ENCODE data around the gene KCNJ15.
"Not testable (repeated sequence)": the region's sequence is repeated elsewhere in the genome, so short reads cannot be mapped to it uniquely, and the experiment has no call there.

The KCNJ15 gene

DNA sequence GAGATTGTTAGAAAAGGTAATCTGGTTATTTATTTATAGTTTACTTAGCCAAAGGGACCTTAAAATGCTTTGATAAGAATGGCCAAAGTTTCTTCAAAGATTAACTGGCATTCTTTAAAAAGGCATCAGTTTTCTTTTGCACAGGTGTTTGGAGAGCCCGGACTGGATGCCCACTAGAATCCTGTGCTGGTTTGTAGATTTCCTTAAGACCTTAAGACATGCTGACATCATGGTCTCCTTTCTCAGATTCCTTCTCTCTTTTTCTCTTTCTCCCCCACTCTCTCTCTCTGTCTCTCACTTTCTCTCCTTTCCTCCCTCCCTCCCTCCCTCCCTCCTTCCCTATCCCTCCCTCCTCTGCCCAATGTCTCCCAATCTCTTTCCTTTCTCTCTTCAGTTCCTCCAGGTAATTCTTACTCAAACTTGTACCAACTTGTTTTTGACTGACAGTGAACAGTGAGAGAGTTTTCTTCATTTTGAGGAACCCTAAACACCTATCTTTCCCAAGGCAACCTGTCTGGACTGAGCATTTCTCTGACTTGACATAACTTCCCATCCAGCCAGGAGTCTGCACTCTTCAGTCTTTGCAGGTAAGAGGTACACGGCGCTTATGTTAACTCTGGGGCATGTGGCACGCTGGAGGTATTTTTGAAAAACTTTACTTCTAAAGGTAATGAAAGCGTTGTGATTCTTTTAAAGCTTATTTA, at the start of gene KCNJ15:
KCNJ15 (plus strand) TSS at position 393 of the 704 bp plus-strand sequence. CDS start 42,271 bp downstream, outside the sequence.
- no peak for DNase-seq

DNA sequence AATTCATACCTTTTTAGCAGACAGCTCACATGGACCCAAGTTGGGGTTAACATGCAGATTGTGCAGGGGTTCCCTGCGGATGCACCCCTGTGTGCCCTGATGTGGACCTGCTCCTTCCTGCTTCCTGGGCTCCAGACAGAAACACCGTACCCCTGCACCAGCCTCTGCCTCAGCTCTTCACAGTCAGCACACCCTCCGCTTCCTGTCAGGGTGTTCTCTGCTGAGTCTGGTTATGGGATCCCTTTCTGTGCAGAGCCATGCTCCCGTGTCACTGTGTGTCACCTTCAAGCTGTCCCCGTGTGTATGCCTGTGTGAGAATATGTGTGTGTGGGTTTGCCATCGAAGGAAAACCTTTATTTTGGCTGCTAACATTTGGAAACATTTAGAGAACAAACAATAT, 48.7 kb upstream of the KCNJ15 start:
- no peak for DNase-seq

- no peak for DNase-seq
Observed at GRCh38 chr21:38211321-38211720, 45.5 kb upstream of the KCNJ15 start.

DNA sequence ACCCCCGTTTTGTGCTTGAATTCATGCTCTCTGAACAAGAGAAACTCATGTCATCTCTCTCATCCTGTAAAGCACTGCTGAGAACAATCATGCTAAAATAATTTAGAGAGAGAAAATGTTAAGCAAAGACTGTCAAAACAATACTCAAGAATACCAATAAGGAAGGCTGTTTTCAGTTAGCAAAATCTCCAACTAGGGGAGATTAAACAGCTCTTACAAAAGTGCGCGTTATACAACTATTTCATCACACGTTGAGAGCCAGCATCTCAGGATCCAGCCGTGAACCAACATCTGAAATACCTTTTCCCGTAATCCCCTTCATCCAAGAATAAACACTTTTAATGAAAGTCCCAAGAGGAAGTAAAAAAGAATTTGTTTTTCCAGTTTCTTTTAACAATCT, 44.1 kb upstream of the KCNJ15 start:
- DNase-seq: no peak

DNA sequence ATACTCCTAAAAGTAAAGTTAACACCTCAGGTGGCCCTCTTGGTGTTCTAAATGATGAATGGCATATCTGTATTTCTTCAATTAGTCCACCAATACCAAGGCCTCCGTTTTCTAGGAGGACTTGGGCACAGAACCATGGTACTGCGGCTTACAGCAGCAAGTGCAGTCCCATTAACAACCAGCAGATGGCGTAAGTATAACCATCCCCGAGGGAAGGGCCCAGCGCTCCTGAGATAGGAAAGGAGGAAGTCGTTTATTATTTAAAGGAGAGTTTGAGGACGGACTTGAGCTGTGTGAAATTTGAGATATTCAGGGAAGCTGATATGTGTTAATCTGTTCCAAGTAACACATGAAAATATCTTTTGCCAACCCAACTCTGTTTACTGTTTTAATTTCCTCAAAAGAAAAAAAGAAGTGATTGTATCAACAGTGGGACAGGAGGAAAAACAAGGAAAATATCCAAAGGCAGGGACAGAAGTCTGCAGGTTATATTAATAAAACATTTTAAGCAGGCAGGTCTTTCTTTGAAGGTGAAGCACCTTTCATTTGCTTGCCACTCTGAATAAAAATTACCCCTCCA, 37.7 kb upstream of the KCNJ15 start:
- peak; percentile 3 to 14 for DNase-seq

- no peak for DNase-seq
Observed at GRCh38 chr21:38220270-38220737, 36.5 kb upstream of the KCNJ15 start.

- no peak for DNase-seq
Observed at GRCh38 chr21:38221594-38221993, 35.2 kb upstream of the KCNJ15 start.

DNA sequence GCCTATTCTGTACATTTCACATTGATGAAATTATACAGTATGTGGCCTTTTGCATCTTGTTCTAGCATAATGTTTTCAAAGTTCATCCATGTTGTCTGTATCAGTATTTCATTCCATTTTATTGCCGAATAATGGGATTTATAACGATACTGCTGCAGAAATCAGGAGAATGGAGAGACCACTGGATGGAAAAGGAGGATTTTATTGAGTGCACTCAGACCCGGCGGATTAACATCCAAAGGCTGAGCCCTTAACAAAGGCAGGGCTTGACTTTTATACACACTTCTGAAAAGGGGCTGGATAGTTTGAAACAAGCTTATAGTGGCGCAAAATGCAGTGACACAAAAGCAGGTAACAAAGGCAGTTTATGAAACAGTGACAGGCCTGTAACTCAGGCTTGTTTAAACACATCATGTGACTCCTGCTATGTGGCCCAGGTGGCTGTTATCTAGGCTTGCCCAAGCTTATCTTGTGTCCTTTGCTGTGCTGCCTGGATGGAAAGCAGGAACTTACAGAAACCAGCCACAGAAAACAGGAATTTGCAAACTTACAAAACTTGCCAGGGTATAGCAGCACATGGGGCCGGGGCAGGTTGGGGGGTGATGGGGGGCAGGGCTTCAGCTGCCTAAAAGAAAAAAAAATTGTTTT, 32.8 kb upstream of the KCNJ15 start:
- DNase-seq: no peak

- no peak for DNase-seq
Observed at GRCh38 chr21:38227401-38227800, 29.4 kb upstream of the KCNJ15 start.

- DNase-seq: no peak
Observed at GRCh38 chr21:38228115-38228514, 28.7 kb upstream of the KCNJ15 start.

DNA sequence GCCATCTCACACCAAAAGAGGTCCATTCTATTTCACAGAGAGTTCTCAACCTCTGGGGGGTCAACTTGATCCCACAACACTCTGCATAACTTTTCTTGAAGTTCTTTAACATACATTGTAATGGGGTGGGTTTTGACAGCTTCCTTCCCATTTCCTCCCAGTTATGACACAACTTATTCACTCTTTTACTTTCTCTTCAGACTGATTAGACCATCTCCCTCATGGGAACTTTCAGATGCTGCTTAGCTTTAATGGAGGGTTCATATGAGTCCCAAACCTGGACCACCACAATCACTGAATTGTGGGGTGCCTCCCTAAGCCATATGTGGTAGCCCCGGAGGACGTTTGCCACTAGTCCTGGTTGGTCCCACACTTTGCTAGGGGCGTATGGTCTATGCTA, 28.3 kb upstream of the KCNJ15 start:
- DNase-seq: no peak

DNA sequence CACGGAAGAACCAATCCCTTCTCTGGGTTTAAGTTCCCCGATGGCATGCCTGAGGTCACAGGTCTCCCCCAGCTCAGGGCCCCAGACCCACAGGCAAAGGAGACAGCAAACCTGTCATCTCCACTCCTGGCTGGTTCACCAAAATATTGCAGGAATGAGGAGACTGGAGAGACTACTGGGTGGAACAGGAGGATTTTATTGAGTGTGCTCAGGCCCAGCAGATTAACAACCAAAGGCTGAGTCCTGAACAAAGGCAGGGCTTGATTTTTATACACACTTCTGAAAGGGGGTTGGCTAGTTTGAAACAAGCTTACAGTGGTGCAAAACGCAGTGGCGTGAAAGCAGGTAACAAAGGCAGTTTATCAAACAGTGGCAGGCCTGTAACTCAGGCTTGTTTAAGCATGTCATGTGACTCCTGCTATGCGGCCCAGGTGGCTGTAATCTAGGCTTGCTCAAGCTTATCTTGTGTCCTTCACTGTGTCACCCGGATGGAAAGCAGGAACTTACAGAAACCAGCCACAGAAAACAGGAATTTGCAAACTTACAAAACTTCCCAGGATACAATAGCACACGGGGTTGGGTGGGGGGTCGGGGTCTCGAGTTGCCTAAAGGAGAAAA, 27.4 kb upstream of the KCNJ15 start:
- no peak for DNase-seq

DNA sequence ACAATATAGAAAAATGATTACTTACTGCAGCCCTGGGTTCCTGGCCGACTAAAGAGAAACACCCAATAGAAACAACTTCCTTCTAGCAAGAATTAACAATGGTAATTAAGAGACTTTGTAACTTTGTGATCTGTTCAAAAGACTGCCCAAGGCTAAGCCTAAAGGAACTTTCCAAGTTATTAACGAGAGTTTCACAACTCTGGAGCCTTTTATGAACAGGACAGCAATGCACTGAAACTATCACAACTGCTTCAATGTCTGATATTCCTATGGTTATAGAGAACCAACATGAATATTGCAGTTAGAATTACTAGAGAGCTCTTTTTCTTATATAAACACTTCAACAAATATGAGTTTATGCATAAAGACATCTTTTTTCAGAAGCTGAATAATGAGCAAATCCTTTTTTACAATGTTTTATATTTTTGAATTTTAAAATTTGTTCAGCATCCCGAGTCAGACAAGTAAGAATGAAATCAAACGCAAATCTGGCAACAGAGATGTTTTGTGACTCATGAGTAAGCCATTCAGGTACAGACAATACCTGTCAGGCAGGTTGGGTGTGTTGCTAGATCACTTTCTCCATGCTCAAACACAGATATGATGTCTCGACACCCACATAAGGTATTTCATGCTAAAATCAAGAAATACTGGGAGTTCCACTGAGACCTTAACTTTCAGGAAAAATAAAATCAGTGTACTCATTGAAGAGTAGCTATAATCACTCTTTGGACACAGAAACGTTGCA, 22.2 kb upstream of the KCNJ15 start:
- no peak for DNase-seq

GRCh38 chr21:38235251-38235650, 21.5 kb upstream of the KCNJ15 start:
- not testable (repeated sequence) for DNase-seq

DNA sequence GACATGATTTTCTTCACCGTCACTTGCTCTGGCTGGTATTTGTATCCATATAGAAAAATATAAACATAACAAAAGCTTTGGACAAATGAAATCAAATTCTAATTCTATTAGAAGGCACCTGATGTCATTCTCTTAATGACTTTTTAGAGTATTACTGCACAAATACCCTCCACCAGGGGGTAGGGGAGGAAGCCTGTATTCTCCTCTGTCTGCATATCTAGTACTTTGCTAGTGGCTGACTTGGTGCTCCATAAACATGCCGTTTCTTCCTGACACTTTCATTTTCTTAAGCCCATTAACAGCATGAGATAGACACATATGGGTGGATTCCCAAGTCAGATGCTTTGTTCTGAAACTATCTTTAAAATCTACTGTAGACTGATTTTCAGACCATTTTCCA, 20.6 kb upstream of the KCNJ15 start:
- DNase-seq: no peak

DNA sequence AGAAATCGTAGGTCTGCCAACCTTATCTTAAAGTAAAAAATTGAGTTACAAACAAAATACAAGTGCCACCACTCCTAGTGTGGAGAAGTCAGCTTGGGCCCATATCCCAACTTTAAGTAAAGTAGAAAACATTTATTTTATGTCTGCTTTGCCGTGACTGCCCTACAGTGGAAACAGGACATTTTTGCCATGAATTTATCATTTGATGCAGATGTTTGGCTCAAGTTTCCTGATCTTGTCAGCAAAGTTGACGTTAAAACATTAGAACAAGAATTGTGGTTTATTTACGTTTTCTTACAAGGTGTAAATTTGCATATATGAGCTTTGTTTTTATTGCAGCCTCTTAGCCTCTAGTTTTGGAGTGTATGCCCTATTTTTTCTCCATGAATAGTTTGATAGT, 17.1 kb upstream of the KCNJ15 start:
- no peak for DNase-seq

GRCh38 chr21:38240129-38240528, 16.7 kb upstream of the KCNJ15 start:
- no peak for DNase-seq

- DNase-seq: no peak
Observed at GRCh38 chr21:38241029-38241740, 15.6 kb upstream of the KCNJ15 start.

DNA sequence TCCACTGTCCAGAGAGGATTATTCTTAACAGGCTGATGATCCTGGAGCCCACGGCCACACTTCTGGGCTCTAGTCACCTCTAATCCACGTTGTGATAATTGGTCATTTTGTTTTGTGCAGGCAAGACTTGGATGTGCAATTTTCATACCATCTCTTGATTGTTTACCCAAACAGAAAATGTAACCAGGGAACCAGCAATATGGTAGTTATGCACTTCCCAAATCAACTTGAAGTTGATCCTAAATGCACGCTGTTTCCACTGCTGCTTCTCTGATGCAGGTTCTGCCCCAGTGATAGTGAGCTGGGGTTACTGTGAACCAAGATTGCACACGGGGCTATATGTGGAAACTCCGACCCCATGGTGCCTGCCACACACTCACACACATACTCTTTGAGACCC, 14.7 kb upstream of the KCNJ15 start:
- no peak for DNase-seq

DNA sequence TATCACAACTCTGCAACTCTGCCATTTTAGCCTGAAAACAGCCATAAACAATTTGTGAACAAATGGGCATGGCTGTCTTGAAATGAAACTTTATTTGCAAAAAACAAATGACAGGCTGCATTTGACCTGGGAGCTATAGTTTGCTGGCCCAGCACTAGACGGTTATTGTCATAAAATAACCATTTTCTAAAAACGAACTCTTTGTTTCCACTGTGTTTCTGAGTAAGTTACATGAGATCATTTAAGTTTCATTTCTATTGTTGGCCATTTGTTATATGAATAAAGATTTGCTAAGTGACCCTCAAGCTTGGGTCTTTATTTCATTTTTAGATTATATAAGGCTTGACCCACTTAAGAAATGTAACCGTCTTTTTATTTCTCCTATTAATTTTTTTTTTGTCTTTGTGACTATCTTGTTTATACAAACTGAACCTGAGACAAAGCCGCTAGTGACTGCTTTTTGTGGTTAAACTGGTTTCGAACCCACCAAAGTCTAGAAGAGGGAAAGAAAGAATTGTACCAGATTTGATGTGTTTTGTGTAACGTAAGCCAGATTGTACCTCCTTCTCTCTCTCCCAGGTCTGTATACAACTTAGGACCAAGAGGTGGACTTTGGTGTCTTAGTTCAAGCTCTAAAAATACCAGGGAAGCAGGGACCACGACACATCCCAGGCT, 12.9 kb upstream of the KCNJ15 start:
- DNase-seq: no peak

GRCh38 chr21:38244407-38244787, 12.4 kb upstream of the KCNJ15 start:
- DNase-seq: no peak
